Measurements from ENCODE around the gene CIZ1. TPM values are rescaled to one million over a fixed set of nuclear protein-coding genes. Genes with fewer than 3 reads are reported as not detected.

The CIZ1 gene
- total and polyA plus RNA-seq, 2 experiments from 2014 or later: 95.0 to 105 TPM

- no peaks in the 10 kb centered on the region for H3K4me1 ChIP-seq (ENCODE audit: low read depth)
- TF ChIP-seq, protein P1, sequence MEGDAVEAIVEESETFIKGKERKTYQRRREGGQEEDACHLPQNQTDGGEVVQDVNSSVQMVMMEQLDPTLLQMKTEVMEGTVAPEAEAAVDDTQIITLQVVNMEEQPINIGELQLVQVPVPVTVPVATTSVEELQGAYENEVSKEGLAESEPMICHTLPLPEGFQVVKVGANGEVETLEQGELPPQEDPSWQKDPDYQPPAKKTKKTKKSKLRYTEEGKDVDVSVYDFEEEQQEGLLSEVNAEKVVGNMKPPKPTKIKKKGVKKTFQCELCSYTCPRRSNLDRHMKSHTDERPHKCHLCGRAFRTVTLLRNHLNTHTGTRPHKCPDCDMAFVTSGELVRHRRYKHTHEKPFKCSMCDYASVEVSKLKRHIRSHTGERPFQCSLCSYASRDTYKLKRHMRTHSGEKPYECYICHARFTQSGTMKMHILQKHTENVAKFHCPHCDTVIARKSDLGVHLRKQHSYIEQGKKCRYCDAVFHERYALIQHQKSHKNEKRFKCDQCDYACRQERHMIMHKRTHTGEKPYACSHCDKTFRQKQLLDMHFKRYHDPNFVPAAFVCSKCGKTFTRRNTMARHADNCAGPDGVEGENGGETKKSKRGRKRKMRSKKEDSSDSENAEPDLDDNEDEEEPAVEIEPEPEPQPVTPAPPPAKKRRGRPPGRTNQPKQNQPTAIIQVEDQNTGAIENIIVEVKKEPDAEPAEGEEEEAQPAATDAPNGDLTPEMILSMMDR (IDR thresholded peaks at IDR 0.05; ENCODE audit: low read depth, low read length): no peak
Measured at GRCh38 chr9:128116104-128117083, 75.0 kb downstream of the CIZ1 start.

More at GRCh38 chr9:128116104-128117083, 75.0 kb downstream of the CIZ1 start:
- DNase-seq (ENCODE audit: low read depth in 1 of 2, low spot score in 1 of 2): no peak
- Histone ChIP-seq H3K9me3 (ENCODE audit: low read depth) (no peaks in the 10 kb centered on the region), H3K27me3 (no peaks in the 10 kb centered on the region), H3K27ac (no peak overlapping the region), H3K36me3 (no peaks in the 10 kb centered on the region), H3K4me3 (no peak overlapping the region)

Other genes starting within 250 kb of the CIZ1 start
- 20.9 and 25.6 TPM in 2 replicates for gene EEIG1, start 210.6 kb downstream of the CIZ1 start, total RNA-seq
- 26.6 and 32.5 TPM in 2 replicates for gene EEIG1, start 210.6 kb downstream of the CIZ1 start, polyA plus RNA-seq
- gene NAIF1, start 124.3 kb downstream of the CIZ1 start, total RNA-seq: 9.4 and 15.2 TPM in 2 replicates
- gene NAIF1, start 124.3 kb downstream of the CIZ1 start, polyA plus RNA-seq: 6.9 and 10.9 TPM in 2 replicates
- gene SLC25A25, start 123.3 kb downstream of the CIZ1 start, total RNA-seq: 13.0 and 15.8 TPM in 2 replicates
- gene SLC25A25, start 123.3 kb downstream of the CIZ1 start, polyA plus RNA-seq: 9.1 and 9.8 TPM in 2 replicates
- gene PTGES2, start 63.8 kb downstream of the CIZ1 start, total RNA-seq: 132 and 141 TPM in 2 replicates
- gene PTGES2, start 63.8 kb downstream of the CIZ1 start, polyA plus RNA-seq: 206 and 240 TPM in 2 replicates
- gene LCN2, start 42.1 kb downstream of the CIZ1 start, total RNA-seq: not detected in 2 replicates
- gene LCN2, start 42.1 kb downstream of the CIZ1 start, polyA plus RNA-seq: 1.2 TPM in 1 of 2 replicates, not detected in the other
- 595 and 729 TPM in 2 replicates for gene BBLN, start 31.3 kb downstream of the CIZ1 start, total RNA-seq
- 243 and 262 TPM in 2 replicates for gene BBLN, start 31.3 kb downstream of the CIZ1 start, polyA plus RNA-seq
- 17.6 and 42.3 TPM in 2 replicates for gene DNM1, start 11.8 kb upstream of the CIZ1 start, total RNA-seq
- 24.3 and 47.2 TPM in 2 replicates for gene DNM1, start 11.8 kb upstream of the CIZ1 start, polyA plus RNA-seq
- 95.3 and 96.4 TPM in 2 replicates for gene GOLGA2, start 84.4 kb upstream of the CIZ1 start, total RNA-seq
- gene GOLGA2, start 84.4 kb upstream of the CIZ1 start, polyA plus RNA-seq: 32.0 and 35.3 TPM in 2 replicates
- 37.7 and 61.0 TPM in 2 replicates for gene SWI5, start 84.7 kb upstream of the CIZ1 start, total RNA-seq
- 58.2 and 82.6 TPM in 2 replicates for gene SWI5, start 84.7 kb upstream of the CIZ1 start, polyA plus RNA-seq
- 15.5 and 18.6 TPM in 2 replicates for gene TRUB2, start 130.9 kb upstream of the CIZ1 start, total RNA-seq
- 54.2 and 63.5 TPM in 2 replicates for gene TRUB2, start 130.9 kb upstream of the CIZ1 start, polyA plus RNA-seq
- 87.1 and 93.3 TPM in 2 replicates for gene COQ4, start 131.3 kb upstream of the CIZ1 start, total RNA-seq
- gene COQ4, start 131.3 kb upstream of the CIZ1 start, polyA plus RNA-seq: 75.1 and 81.1 TPM in 2 replicates
- 16.9 and 30.2 TPM in 2 replicates for gene SLC27A4, start 149.0 kb upstream of the CIZ1 start, total RNA-seq
- gene SLC27A4, start 149.0 kb upstream of the CIZ1 start, polyA plus RNA-seq: 17.8 TPM in 2 replicates
- gene URM1, start 179.8 kb upstream of the CIZ1 start, total RNA-seq: 48.0 and 51.8 TPM in 2 replicates
- gene URM1, start 179.8 kb upstream of the CIZ1 start, polyA plus RNA-seq: 39.7 and 71.0 TPM in 2 replicates
- 34.6 and 53.8 TPM in 2 replicates for gene CERCAM, start 229.3 kb upstream of the CIZ1 start, total RNA-seq
- gene CERCAM, start 229.3 kb upstream of the CIZ1 start, polyA plus RNA-seq: 38.6 and 58.1 TPM in 2 replicates